ENCODE measurements around the gene AMPD3.

The AMPD3 gene

DNA sequence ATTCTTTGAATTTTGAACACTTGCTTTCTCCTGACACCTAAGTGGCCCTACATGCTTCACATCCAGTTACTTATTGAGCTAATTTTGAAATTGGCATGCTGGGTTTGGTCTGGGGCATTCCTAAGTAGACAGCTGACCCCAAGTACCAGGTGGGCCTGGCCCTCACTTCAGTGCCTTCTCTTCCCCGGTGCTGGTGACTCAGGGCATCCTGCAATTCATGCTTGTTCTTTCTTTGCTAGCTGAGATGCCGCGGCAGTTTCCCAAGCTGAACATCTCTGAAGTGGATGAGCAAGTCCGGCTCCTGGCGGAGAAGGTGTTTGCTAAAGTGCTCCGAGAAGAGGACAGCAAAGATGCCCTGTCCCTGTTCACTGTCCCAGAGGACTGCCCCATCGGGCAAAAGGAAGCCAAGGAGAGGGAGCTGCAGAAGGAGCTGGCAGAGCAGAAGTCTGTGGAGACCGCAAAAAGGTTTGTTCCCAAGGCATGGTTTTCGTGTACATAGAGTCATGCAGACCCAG lies 6.3 kb downstream of the AMPD3 start:
- Histone ChIP-seq H3K27ac (ENCODE audit: low read depth, low read length) (no peak overlapping the region), H3K36me3 (ENCODE audit: insufficient read depth, low read length) (peaks cover 15% of the 10 kb centered on the region), H3K4me1 (ENCODE audit: control insufficient read depth, insufficient read depth, low read length, unreplicated experiment) (peaks cover 9% of the 10 kb centered on the region), H2AFZ (ENCODE audit: low read length, unreplicated experiment) (no peak overlapping the region), H3K27me3 (ENCODE audit: insufficient read depth, low read length) (no peaks in the 10 kb centered on the region), H3K4me3 (ENCODE audit: low read depth, low read length) (no peak overlapping the region), H3K79me2 (ENCODE audit: control insufficient read depth, insufficient read depth, low read length, unreplicated experiment) (no peaks in the 10 kb centered on the region)

DNA sequence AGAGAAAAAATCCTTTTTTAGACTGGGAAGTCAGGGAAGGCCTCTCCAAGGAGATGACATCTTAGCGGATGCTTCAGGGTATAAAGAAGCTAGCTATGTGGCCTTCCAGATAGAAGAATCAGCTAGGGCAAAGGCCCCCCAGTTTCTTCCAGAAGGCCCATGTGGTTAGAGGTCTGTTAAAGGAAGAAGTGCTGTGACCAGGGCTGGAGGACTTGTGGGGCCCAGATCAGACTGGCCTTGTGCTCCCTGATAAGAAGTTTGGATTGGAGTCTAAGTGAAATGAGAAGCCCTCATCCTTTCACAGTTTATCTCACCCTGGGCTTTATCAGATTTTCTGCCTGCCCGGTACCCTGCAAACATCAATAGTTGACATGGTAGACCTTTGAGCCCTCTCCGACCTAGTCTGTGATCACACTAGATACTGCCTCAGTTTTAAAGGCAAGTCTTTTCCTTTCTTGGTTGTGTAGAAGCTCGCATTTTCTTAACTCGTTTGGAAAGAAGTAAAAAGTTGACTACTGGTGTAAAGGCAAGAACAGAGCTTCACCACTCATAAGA lies 7.8 kb downstream of the AMPD3 start:
- H3K36me3 ChIP-seq (ENCODE audit: insufficient read depth, low read length) = peaks cover 15% of the 10 kb centered on the region
- no peaks in the 10 kb centered on the region for H3K27me3 ChIP-seq (ENCODE audit: insufficient read depth, low read length)
- no peak overlapping the region for H3K4me3 ChIP-seq (ENCODE audit: low read depth, low read length)
- H2AFZ ChIP-seq (ENCODE audit: low read length, unreplicated experiment) = no peak overlapping the region
- no peaks in the 10 kb centered on the region for H3K79me2 ChIP-seq (ENCODE audit: control insufficient read depth, insufficient read depth, low read length, unreplicated experiment)
- peaks cover 6% of the 10 kb centered on the region for H3K4me1 ChIP-seq (ENCODE audit: control insufficient read depth, insufficient read depth, low read length, unreplicated experiment)
- no peak overlapping the region for H3K27ac ChIP-seq (ENCODE audit: low read depth, low read length)

DNA sequence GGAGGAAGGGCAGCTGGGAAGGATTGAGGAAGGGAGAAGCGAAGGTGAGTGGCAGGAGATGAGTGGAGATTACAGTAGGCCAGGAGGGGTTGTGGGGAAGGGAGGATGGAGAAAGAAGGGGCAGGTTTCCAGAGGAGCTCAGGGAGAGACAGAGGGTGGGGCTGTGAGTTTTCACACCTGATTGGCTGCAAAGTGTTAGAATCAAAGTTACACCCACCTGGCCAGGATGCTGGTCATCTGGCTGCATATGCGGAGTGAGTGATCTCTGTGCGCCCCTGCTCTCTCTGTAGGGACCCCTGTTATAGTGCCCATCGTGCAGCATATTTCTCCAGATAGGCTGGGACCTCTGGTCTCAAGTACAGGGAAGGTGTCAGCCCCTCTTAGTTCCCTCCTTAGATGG lies 18.3 kb downstream of the AMPD3 start:
- Histone ChIP-seq H3K4me1 (ENCODE audit: control insufficient read depth, insufficient read depth, low read length, unreplicated experiment) (no peaks in the 10 kb centered on the region), H3K27me3 (ENCODE audit: insufficient read depth, low read length) (no peaks in the 10 kb centered on the region), H3K4me3 (ENCODE audit: low read depth, low read length) (no peak overlapping the region), H2AFZ (ENCODE audit: low read length, unreplicated experiment) (no peak overlapping the region), H3K36me3 (ENCODE audit: insufficient read depth, low read length) (no peaks in the 10 kb centered on the region), H3K27ac (ENCODE audit: low read depth, low read length) (no peak overlapping the region), H3K79me2 (ENCODE audit: control insufficient read depth, insufficient read depth, low read length, unreplicated experiment) (no peaks in the 10 kb centered on the region)

DNA sequence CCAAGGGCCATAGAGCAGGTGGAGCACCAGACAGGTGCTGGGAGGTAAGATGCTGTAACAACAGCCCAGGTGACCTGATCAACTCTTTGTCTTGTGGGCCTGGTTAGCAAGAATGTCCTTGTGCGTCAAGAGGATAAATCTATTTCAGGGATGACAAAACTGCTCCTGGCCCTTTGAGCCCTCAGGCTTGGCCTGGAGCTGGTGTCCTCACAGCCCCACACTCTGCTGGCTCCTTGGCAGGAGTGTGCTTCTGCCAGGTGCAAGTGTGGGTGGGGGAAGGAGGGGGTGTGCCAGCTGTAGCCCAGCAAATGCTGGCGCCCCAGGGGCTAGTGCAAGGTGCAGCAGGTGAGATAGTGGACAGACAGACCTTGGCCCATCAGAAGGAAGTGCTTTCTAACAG lies 19.5 kb downstream of the AMPD3 start:
- Histone ChIP-seq H3K4me3 (ENCODE audit: low read depth, low read length) (no peak overlapping the region), H3K79me2 (ENCODE audit: control insufficient read depth, insufficient read depth, low read length, unreplicated experiment) (no peaks in the 10 kb centered on the region), H3K36me3 (ENCODE audit: insufficient read depth, low read length) (no peaks in the 10 kb centered on the region), H3K27me3 (ENCODE audit: insufficient read depth, low read length) (no peaks in the 10 kb centered on the region), H3K27ac (ENCODE audit: low read depth, low read length) (no peak overlapping the region), H3K4me1 (ENCODE audit: control insufficient read depth, insufficient read depth, low read length, unreplicated experiment) (no peaks in the 10 kb centered on the region), H2AFZ (ENCODE audit: low read length, unreplicated experiment) (no peak overlapping the region)

DNA sequence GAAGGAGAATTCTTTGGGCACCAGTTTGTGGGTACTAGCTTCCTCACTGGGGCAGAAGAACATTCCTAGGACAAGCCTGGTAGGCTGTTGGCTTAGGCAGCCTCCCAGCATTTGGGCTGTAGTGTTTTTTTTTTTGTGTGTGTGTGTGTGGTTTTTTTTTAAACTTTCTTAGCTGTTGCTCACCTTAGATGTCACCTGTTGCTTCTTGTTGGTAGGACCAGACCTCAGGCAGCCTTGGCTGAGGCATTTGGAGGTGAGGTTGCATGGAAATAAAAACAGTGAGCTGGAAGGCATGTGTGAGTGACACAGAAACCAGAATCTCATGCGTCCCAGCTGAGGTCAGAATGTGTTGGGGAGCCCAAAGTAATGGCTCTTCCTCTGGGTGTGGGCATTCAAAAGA lies 21.3 kb downstream of the AMPD3 start:
- Histone ChIP-seq H3K4me3 (ENCODE audit: low read depth, low read length) (no peak overlapping the region), H3K4me1 (ENCODE audit: control insufficient read depth, insufficient read depth, low read length, unreplicated experiment) (no peaks in the 10 kb centered on the region), H3K79me2 (ENCODE audit: control insufficient read depth, insufficient read depth, low read length, unreplicated experiment) (no peaks in the 10 kb centered on the region), H2AFZ (ENCODE audit: low read length, unreplicated experiment) (no peak overlapping the region), H3K27me3 (ENCODE audit: insufficient read depth, low read length) (no peaks in the 10 kb centered on the region), H3K36me3 (ENCODE audit: insufficient read depth, low read length) (no peaks in the 10 kb centered on the region), H3K27ac (ENCODE audit: low read depth, low read length) (no peak overlapping the region)

DNA sequence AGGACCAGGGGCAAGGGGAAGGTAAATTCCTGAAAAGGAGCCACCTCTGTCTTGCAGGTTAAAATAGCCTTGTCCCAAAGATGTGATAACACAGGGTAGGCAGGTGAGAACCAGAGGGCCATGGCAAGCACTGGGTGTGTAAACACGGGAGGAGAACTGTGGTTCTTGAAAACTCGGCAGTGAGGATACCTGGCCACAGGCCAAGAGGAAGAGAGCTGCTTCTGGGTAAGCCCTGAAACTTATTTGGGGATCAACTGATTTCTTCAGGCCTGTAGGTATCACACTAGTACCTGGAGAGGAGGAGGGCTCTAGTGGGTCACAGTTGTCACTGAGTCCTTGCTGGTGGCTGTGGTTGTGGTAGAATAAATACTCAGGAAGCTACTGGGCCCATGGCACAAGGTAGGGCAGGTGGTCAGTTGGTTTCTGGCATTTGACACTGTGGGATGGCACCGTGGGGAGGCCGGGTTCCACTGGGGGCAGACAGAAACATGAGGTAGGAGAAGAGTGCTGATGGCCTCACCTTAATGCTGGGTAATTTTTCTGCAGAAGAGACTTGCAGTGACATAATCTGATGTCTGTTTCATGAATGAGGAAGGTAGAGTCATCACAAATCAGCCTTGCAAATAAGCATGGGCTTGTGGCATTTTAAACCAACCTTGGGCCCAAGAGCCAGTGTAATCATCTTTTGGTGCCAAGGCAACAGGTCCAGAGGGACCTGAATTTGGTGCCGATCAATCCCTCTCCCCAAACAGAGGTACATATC lies 22.0 kb downstream of the AMPD3 start:
- H3K36me3 ChIP-seq (ENCODE audit: insufficient read depth, low read length) = no peaks in the 10 kb centered on the region

DNA sequence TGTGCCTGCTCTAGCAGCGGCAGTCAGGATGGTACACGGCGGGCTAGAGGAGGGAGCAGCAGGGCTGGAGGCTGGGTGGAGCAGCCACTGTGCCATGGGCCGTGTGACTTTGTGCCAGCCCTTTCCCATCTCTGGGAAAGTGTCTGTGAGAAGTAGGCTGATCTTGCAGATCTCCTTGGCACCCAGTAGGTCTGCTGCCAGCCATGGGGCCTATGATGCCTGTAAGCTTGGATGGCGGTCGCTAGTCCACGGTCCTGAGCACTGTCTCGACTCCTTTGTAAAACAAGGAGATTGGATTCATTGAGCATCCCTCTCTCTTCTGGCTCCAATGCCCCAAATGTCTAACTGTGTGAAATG lies 22.6 kb downstream of the AMPD3 start:
- Histone ChIP-seq H3K27ac (ENCODE audit: low read depth, low read length) (no peak overlapping the region), H3K4me3 (ENCODE audit: low read depth, low read length) (no peak overlapping the region), H3K4me1 (ENCODE audit: control insufficient read depth, insufficient read depth, low read length, unreplicated experiment) (no peaks in the 10 kb centered on the region), H3K79me2 (ENCODE audit: control insufficient read depth, insufficient read depth, low read length, unreplicated experiment) (no peaks in the 10 kb centered on the region), H3K27me3 (ENCODE audit: insufficient read depth, low read length) (no peaks in the 10 kb centered on the region), H3K36me3 (ENCODE audit: insufficient read depth, low read length) (no peaks in the 10 kb centered on the region), H2AFZ (ENCODE audit: low read length, unreplicated experiment) (no peak overlapping the region)

More for the DNA sequence above, 22.0 kb downstream of the AMPD3 start:
- Histone ChIP-seq H3K4me1 (ENCODE audit: control insufficient read depth, insufficient read depth, low read length, unreplicated experiment) (no peaks in the 10 kb centered on the region), H3K27ac (ENCODE audit: low read depth, low read length) (no peak overlapping the region), H3K27me3 (ENCODE audit: insufficient read depth, low read length) (no peaks in the 10 kb centered on the region), H2AFZ (ENCODE audit: low read length, unreplicated experiment) (no peak overlapping the region), H3K79me2 (ENCODE audit: control insufficient read depth, insufficient read depth, low read length, unreplicated experiment) (no peaks in the 10 kb centered on the region), H3K4me3 (ENCODE audit: low read depth, low read length) (no peak overlapping the region)

DNA sequence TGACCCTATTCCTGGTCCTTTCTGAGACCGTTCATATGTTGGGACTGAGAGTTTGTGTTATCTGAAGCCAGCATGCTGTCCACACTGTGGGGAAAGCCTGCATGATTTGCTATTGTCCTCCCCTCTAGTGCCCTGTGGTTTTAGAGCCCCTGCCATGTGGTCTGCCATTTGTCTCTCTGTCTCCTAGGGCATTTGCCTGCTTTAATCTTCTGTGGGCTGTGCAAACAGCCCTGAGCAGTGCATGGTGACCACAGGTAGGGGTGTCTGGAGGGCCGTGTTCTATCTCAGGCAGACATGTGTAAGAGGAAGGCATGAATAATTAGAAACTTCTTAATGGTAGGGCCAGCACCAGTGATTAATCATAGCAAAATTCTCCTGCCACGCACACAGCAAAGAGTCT lies 23.0 kb downstream of the AMPD3 start:
- Histone ChIP-seq H3K27me3 (ENCODE audit: insufficient read depth, low read length) (no peaks in the 10 kb centered on the region), H3K36me3 (ENCODE audit: insufficient read depth, low read length) (no peaks in the 10 kb centered on the region), H3K4me1 (ENCODE audit: control insufficient read depth, insufficient read depth, low read length, unreplicated experiment) (no peaks in the 10 kb centered on the region), H2AFZ (ENCODE audit: low read length, unreplicated experiment) (no peak overlapping the region), H3K79me2 (ENCODE audit: control insufficient read depth, insufficient read depth, low read length, unreplicated experiment) (no peaks in the 10 kb centered on the region), H3K27ac (ENCODE audit: low read depth, low read length) (no peak overlapping the region), H3K4me3 (ENCODE audit: low read depth, low read length) (no peak overlapping the region)

DNA sequence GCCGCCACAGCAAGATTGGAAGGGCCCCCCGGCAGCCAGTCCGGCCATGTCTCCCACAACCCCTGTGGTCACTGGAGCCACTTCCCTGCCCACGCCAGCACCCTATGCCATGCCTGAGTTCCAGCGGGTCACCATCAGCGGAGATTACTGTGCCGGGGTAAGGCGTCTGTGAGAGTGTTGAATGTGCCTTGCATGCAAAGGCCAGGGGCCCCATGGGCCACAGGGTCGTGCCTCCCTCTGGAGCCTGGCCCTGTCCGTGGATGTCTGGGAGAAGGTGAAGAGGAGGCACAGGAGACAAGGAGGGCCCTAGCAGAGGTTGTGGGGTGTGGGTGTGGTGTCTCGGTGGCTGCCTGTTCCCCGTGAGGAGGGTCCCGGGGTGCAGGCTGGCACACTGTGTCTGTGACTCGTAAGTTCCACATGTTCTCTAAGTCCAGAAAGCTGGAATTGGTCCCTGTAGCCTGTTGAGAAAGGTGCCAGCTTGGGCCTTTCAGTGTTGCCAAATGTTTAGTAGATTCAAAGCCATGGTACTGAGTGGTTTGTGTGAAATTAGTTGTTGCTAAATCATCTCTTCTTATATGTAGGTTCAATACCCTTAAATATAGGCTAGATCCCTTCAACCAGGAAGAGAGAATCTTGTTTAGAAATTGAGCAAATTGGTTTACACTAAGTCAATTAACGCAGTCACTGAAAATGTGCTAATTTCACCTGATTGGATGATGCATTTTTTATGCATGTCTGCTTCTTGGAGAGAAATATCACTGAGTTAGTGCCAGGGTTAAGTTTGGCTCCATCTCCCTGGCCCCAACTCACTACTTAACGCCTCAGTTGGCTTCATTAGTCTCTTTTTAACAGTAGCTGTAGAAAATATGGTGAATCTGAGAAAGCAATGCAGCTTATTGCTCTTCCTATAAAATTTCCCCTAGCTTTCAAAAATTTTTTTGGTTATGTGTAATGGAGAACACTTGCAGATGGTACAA lies 23.8 kb downstream of the AMPD3 start:
- Histone ChIP-seq H3K27me3 (ENCODE audit: insufficient read depth, low read length) (no peaks in the 10 kb centered on the region), H2AFZ (ENCODE audit: low read length, unreplicated experiment) (no peak overlapping the region), H3K79me2 (ENCODE audit: control insufficient read depth, insufficient read depth, low read length, unreplicated experiment) (no peaks in the 10 kb centered on the region), H3K4me3 (ENCODE audit: low read depth, low read length) (no peak overlapping the region), H3K36me3 (ENCODE audit: insufficient read depth, low read length) (no peaks in the 10 kb centered on the region), H3K27ac (ENCODE audit: low read depth, low read length) (no peak overlapping the region), H3K4me1 (ENCODE audit: control insufficient read depth, insufficient read depth, low read length, unreplicated experiment) (no peaks in the 10 kb centered on the region)

DNA sequence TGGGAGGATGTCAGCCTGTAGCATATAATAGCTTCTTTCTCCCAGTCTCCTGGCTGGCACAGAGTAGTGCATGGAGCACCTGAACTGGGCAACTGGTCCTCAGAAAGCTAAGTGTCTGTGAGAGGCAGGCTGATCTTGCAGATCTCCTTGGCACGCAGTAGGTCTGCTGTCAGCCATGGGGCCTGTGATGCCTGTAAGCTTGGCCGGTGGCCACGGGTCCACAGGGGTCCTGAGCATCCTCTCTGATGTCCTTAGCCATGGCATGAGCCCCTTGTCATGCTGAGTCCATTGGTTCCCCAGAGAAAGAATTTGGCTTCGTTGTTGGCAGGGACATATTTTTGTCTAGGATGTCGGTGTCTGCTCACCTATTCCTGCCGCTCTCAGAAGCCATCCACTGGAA lies 25.0 kb downstream of the AMPD3 start:
- Histone ChIP-seq H3K27me3 (ENCODE audit: insufficient read depth, low read length) (no peaks in the 10 kb centered on the region), H3K4me3 (ENCODE audit: low read depth, low read length) (no peak overlapping the region), H3K4me1 (ENCODE audit: control insufficient read depth, insufficient read depth, low read length, unreplicated experiment) (no peaks in the 10 kb centered on the region), H3K36me3 (ENCODE audit: insufficient read depth, low read length) (no peaks in the 10 kb centered on the region), H3K79me2 (ENCODE audit: control insufficient read depth, insufficient read depth, low read length, unreplicated experiment) (no peaks in the 10 kb centered on the region), H2AFZ (ENCODE audit: low read length, unreplicated experiment) (no peak overlapping the region), H3K27ac (ENCODE audit: low read depth, low read length) (no peak overlapping the region)

Data from ACC112 (cell line).